Measurements from ENCODE around the gene FKBP8. TPM values are rescaled to one million over a fixed set of nuclear protein-coding genes. Genes with fewer than 3 reads are reported as not detected.

FKBP8 gene
- total and polyA plus RNA-seq, 7 experiments from 2014 or later: 96.9 to 241 (median 164) TPM

- DNase-seq (no peak), ATAC-seq (no peak)
- ChIA-PET POLR2A (interaction anchor here (0.7 to 2.4 kb wide), 3 partner anchors 10 to 372 kb away, joined by 3 to 16 read pairs (median 3); partner anchors contain the start of genes KXD1 and REX1BD), CTCF (no interaction called here)
- no peaks in the 10 kb centered on the region for H3K27me3 ChIP-seq (ENCODE audit: control insufficient read depth in 2 of 2, insufficient read depth in 2 of 2, low read length in 2 of 2)
- no peak overlapping the region for H3K27ac ChIP-seq (ENCODE audit: low read depth, low read length)
- H3K27ac Mint-ChIP-seq: no peak overlapping the region
- peaks cover under 1 to 66% (median 10%) of the 10 kb centered on the region in 3 experiments for H3K36me3 ChIP-seq (ENCODE audit: control insufficient read depth in 2 of 3, insufficient read depth in 3 of 3, low read length in 3 of 3)
- no peaks in the 10 kb centered on the region for H3K9me3 ChIP-seq (ENCODE audit: control insufficient read depth in 2 of 3, low read length in 3 of 3)
- H3K4me1 ChIP-seq (ENCODE audit: control insufficient read depth in 2 of 2, insufficient read depth in 2 of 2, low read length in 2 of 2): peaks cover 13 to 15% of the 10 kb centered on the region in 2 donors
- intact Hi-C loops (cut with micrococcal nuclease): no loop called here
- H3K4me3 Mint-ChIP-seq: no peak overlapping the region
- peaks cover 14 to 28% (median 19%) of the 10 kb centered on the region in 7 donors for H3K4me1 Mint-ChIP-seq
- peaks cover 0 to 28% (median 11%) of the 10 kb centered on the region in 5 donors for H3K36me3 Mint-ChIP-seq
- H3K4me3 ChIP-seq (ENCODE audit: low read length): no peak overlapping the region
- no peaks in the 10 kb centered on the region for H3K9me3 Mint-ChIP-seq
- H3K27me3 Mint-ChIP-seq: peaks cover 0 to 2% (median 0%) of the 10 kb centered on the region in 5 donors
Measured at GRCh38 chr19:18568367-18568766, 25.0 kb upstream of the FKBP8 start.

GRCh38 chr19:18566953-18567352 lies 23.6 kb upstream of the FKBP8 start:
- no peaks in the 10 kb centered on the region for H3K27me3 ChIP-seq (ENCODE audit: control insufficient read depth in 2 of 2, insufficient read depth in 2 of 2, low read length in 2 of 2)
- Mint-ChIP-seq H3K4me3 (no peak overlapping the region), H3K27me3 (peaks cover 0 to 2% (median 0%) of the 10 kb centered on the region in 5 donors), H3K36me3 (peaks cover 0 to 34% (median 7%) of the 10 kb centered on the region in 5 donors), H3K27ac (no peak overlapping the region), H3K4me1 (peaks cover 2 to 17% (median 8%) of the 10 kb centered on the region in 7 donors), H3K9me3 (no peaks in the 10 kb centered on the region)
- H3K36me3 ChIP-seq (ENCODE audit: control insufficient read depth in 2 of 3, insufficient read depth in 3 of 3, low read length in 3 of 3): peaks cover 0 to 77% (median 13%) of the 10 kb centered on the region in 3 experiments
- ChIA-PET POLR2A (interaction anchor here (1.2 to 2.4 kb wide), 2 partner anchors 9 to 22 kb away, joined by 3 to 16 read pairs; partner anchors contain the start of genes KXD1 and REX1BD), CTCF (no interaction called here)
- H3K4me1 ChIP-seq (ENCODE audit: control insufficient read depth in 2 of 2, insufficient read depth in 2 of 2, low read length in 2 of 2): peaks cover 0 to under 1% of the 10 kb centered on the region in 2 donors
- no peaks in the 10 kb centered on the region for H3K9me3 ChIP-seq (ENCODE audit: control insufficient read depth in 2 of 3, low read length in 3 of 3)
- no peak overlapping the region for H3K4me3 ChIP-seq (ENCODE audit: low read length)
- no peak for DNase-seq
- no peak for ATAC-seq
- H3K27ac ChIP-seq (ENCODE audit: low read depth, low read length): no peak overlapping the region
- intact Hi-C loops (cut with micrococcal nuclease): no loop called here

GRCh38 chr19:18562086-18562485 lies 18.7 kb upstream of the FKBP8 start:
- Mint-ChIP-seq H3K36me3 (peaks cover 0 to 26% (median 3%) of the 10 kb centered on the region in 5 donors), H3K9me3 (peaks cover 0 to 2% (median 0%) of the 10 kb centered on the region in 11 donors), H3K4me1 (peaks cover 6 to 25% (median 23%) of the 10 kb centered on the region in 7 donors), H3K27me3 (no peaks in the 10 kb centered on the region), H3K4me3 (no peak overlapping the region), H3K27ac (no peak overlapping the region)
- ChIA-PET POLR2A (interaction anchor here (0.7 to 1.2 kb wide), 4 partner anchors 9 to 1044 kb away, joined by 3 to 5 read pairs (median 3); partner anchors contain the start of gene UBA52), CTCF (no interaction called here)
- H3K9me3 ChIP-seq (ENCODE audit: control insufficient read depth in 2 of 3, low read length in 3 of 3): no peaks in the 10 kb centered on the region
- H3K4me1 ChIP-seq (ENCODE audit: control insufficient read depth in 2 of 2, insufficient read depth in 2 of 2, low read length in 2 of 2): peaks cover 11 to 13% of the 10 kb centered on the region in 2 donors
- DNase-seq: no peak
- no peak for ATAC-seq
- no peak overlapping the region for H3K4me3 ChIP-seq (ENCODE audit: low read length)
- intact Hi-C loops (cut with micrococcal nuclease): no loop called here
- H3K36me3 ChIP-seq (ENCODE audit: control insufficient read depth in 2 of 3, insufficient read depth in 3 of 3, low read length in 3 of 3): peaks cover 0 to 56% (median 17%) of the 10 kb centered on the region in 3 experiments
- no peak overlapping the region for H3K27ac ChIP-seq (ENCODE audit: low read depth, low read length)
- no peaks in the 10 kb centered on the region for H3K27me3 ChIP-seq (ENCODE audit: control insufficient read depth in 2 of 2, insufficient read depth in 2 of 2, low read length in 2 of 2)

GRCh38 chr19:18559685-18560084 lies 16.3 kb upstream of the FKBP8 start:
- H3K4me1 Mint-ChIP-seq: peaks cover 6 to 25% (median 23%) of the 10 kb centered on the region in 7 donors
- H3K4me3 Mint-ChIP-seq: peak overlapping the region; percentile 83 to 93 (median 91)
- H3K9me3 ChIP-seq (ENCODE audit: control insufficient read depth in 2 of 3, low read length in 3 of 3): no peaks in the 10 kb centered on the region
- peaks cover 13 to 15% of the 10 kb centered on the region in 2 donors for H3K4me1 ChIP-seq (ENCODE audit: control insufficient read depth in 2 of 2, insufficient read depth in 2 of 2, low read length in 2 of 2)
- H3K27me3 ChIP-seq (ENCODE audit: control insufficient read depth in 2 of 2, insufficient read depth in 2 of 2, low read length in 2 of 2): no peaks in the 10 kb centered on the region
- H3K9me3 Mint-ChIP-seq: peaks cover 0 to 2% (median 0%) of the 10 kb centered on the region in 11 donors
- no peak overlapping the region for H3K4me3 ChIP-seq (ENCODE audit: low read length)
- H3K27ac Mint-ChIP-seq: peak overlapping the region in 8 of 9 donors; percentile 23 to 97 (median 81)
- CTCF ChIA-PET: no interaction called here
- intact Hi-C loops (cut with micrococcal nuclease): no loop called here
- DNase-seq (no peak), ATAC-seq (no peak)
- POLR2A ChIA-PET: interaction anchor here (1.8 kb wide), 1 partner anchor 12 kb away, joined by 4 read pairs; the partner anchor contains the start of gene UBA52
- peak overlapping the region; percentile 95 for H3K27ac ChIP-seq (ENCODE audit: low read depth, low read length)
- H3K27me3 Mint-ChIP-seq: no peaks in the 10 kb centered on the region
- H3K36me3 Mint-ChIP-seq: peaks cover 0 to 18% (median 3%) of the 10 kb centered on the region in 5 donors
- H3K36me3 ChIP-seq (ENCODE audit: control insufficient read depth in 2 of 3, insufficient read depth in 3 of 3, low read length in 3 of 3): peaks cover 0 to 32% (median 9%) of the 10 kb centered on the region in 3 experiments

GRCh38 chr19:18558604-18559003 lies 15.2 kb upstream of the FKBP8 start:
- CTCF ChIA-PET: interaction anchor here (1.0 to 2.1 kb wide), 5 partner anchors 13 to 288 kb away, joined by 3 to 11 read pairs (median 7); partner anchors contain the start of gene UBA52
- H3K27me3 Mint-ChIP-seq: no peaks in the 10 kb centered on the region
- Histone ChIP-seq H3K4me3 (ENCODE audit: low read length) (peak overlapping the region; percentile 84), H3K36me3 (ENCODE audit: control insufficient read depth in 2 of 3, insufficient read depth in 3 of 3, low read length in 3 of 3) (peaks cover 0 to 22% (median 7%) of the 10 kb centered on the region in 3 experiments), H3K27ac (ENCODE audit: low read depth, low read length) (peak overlapping the region; percentile 95), H3K4me1 (ENCODE audit: control insufficient read depth in 2 of 2, insufficient read depth in 2 of 2, low read length in 2 of 2) (peaks cover 13 to 15% of the 10 kb centered on the region in 2 donors), H3K9me3 (ENCODE audit: control insufficient read depth in 2 of 3, low read length in 3 of 3) (no peaks in the 10 kb centered on the region), H3K27me3 (ENCODE audit: control insufficient read depth in 2 of 2, insufficient read depth in 2 of 2, low read length in 2 of 2) (no peaks in the 10 kb centered on the region)
- peaks cover 0 to 2% (median 0%) of the 10 kb centered on the region in 11 donors for H3K9me3 Mint-ChIP-seq
- intact Hi-C loops (cut with micrococcal nuclease): no loop called here
- no peak for DNase-seq
- no peak for ATAC-seq
- POLR2A ChIA-PET: interaction anchor here (0.6 to 2.6 kb wide), 12 partner anchors 8 to 389 kb away, joined by 4 to 47 read pairs (median 10); partner anchors contain the start of genes COPE, DDX49, ELL and FKBP8
- peaks cover 0 to 13% (median 3%) of the 10 kb centered on the region in 5 donors for H3K36me3 Mint-ChIP-seq
- peaks cover 6 to 25% (median 23%) of the 10 kb centered on the region in 7 donors for H3K4me1 Mint-ChIP-seq
- peak overlapping the region; percentile 83 to 93 (median 91) for H3K4me3 Mint-ChIP-seq
- H3K27ac Mint-ChIP-seq: peak overlapping the region; percentile 87 to 97 (median 95)

- H3K4me3 Mint-ChIP-seq: peak overlapping the region; percentile 83 to 93 (median 91)
- Histone ChIP-seq H3K27ac (ENCODE audit: low read depth, low read length) (peak overlapping the region; percentile 95), H3K4me1 (ENCODE audit: control insufficient read depth in 2 of 2, insufficient read depth in 2 of 2, low read length in 2 of 2) (peaks cover 13 to 15% of the 10 kb centered on the region in 2 donors), H3K36me3 (ENCODE audit: control insufficient read depth in 2 of 3, insufficient read depth in 3 of 3, low read length in 3 of 3) (peaks cover 0 to 18% (median 7%) of the 10 kb centered on the region in 3 experiments), H3K9me3 (ENCODE audit: control insufficient read depth in 2 of 3, low read length in 3 of 3) (no peaks in the 10 kb centered on the region), H3K27me3 (ENCODE audit: control insufficient read depth in 2 of 2, insufficient read depth in 2 of 2, low read length in 2 of 2) (no peaks in the 10 kb centered on the region), H3K4me3 (ENCODE audit: low read length) (peak overlapping the region; percentile 84)
- no peak for DNase-seq
- POLR2A ChIA-PET: interaction anchor here (0.6 to 2.6 kb wide), 18 partner anchors 8 to 1433 kb away, joined by 3 to 47 read pairs (median 6); partner anchors contain the start of genes COPE, DDX49, ELL and FKBP8
- peaks cover 0 to 11% (median 3%) of the 10 kb centered on the region in 5 donors for H3K36me3 Mint-ChIP-seq
- H3K9me3 Mint-ChIP-seq: peaks cover 0 to 2% (median 0%) of the 10 kb centered on the region in 11 donors
- ATAC-seq: no peak
- H3K27me3 Mint-ChIP-seq: no peaks in the 10 kb centered on the region
- CTCF ChIA-PET: interaction anchor here (0.6 to 2.1 kb wide), 8 partner anchors 10 to 289 kb away, joined by 3 to 11 read pairs (median 4); partner anchors contain the start of genes REX1BD and UBA52
- intact Hi-C loops (cut with micrococcal nuclease): no loop called here
- peak overlapping the region; percentile 87 to 97 (median 95) for H3K27ac Mint-ChIP-seq
- peaks cover 6 to 25% (median 23%) of the 10 kb centered on the region in 7 donors for H3K4me1 Mint-ChIP-seq
Measured at GRCh38 chr19:18558202-18558555, 14.8 kb upstream of the FKBP8 start.

Measured in naive thymus-derived CD4-positive, alpha-beta T cell (primary cell).